Measurements from ENCODE around the gene CERS6. TPM values are rescaled to one million over a fixed set of nuclear protein-coding genes. Genes with fewer than 3 reads are reported as not detected.

Gene CERS6
- total and polyA plus RNA-seq, 4 donors: 4.2 to 20.4 (median 10.1) TPM

- Histone ChIP-seq H3K4me3 (ENCODE audit: low read depth in 1 of 3, low read length in 3 of 3) (no peak overlapping the region), H3K9me3 (ENCODE audit: control insufficient read depth in 4 of 4, low read length in 3 of 4) (no peaks in the 10 kb centered on the region), H3K4me1 (ENCODE audit: control insufficient read depth in 4 of 4, insufficient read depth in 4 of 4, low read length in 3 of 4) (no peaks in the 10 kb centered on the region), H3K27ac (ENCODE audit: low read depth in 1 of 2, low read length in 2 of 2) (no peak overlapping the region), H3K9ac (ENCODE audit: low read depth in 1 of 2, low read length in 2 of 2) (no peak overlapping the region), H3K27me3 (ENCODE audit: control insufficient read depth in 4 of 4, insufficient read depth in 4 of 4, low read length in 3 of 4) (no peaks in the 10 kb centered on the region), H3K36me3 (ENCODE audit: control insufficient read depth in 4 of 4, insufficient read depth in 3 of 4, low read depth in 1 of 4, low read length in 3 of 4) (no peaks in the 10 kb centered on the region)
- no peak for TF ChIP-seq JUND (IDR thresholded peaks at IDR 0.05)
- TF ChIP-seq YY1 (IDR thresholded peaks at IDR 0.05): no peak
- no peak for TF ChIP-seq SP1 (IDR thresholded peaks at IDR 0.05)
- TF ChIP-seq EGR1 (IDR thresholded peaks at IDR 0.05; ENCODE audit: low read depth in 2 of 2): no peak
- TF ChIP-seq HNF4G (IDR thresholded peaks at IDR 0.05): no peak
- no peak for TF ChIP-seq FOXA1 (IDR thresholded peaks at IDR 0.05)
- TF ChIP-seq ATF3 (IDR thresholded peaks at IDR 0.05): no peak
- TF ChIP-seq NR2F2 (IDR thresholded peaks at IDR 0.05): no peak
- no peak for TF ChIP-seq REST (IDR thresholded peaks at IDR 0.05)
- no peak for TF ChIP-seq ZBTB33 (IDR thresholded peaks at IDR 0.05)
- TF ChIP-seq HNF4A (conservative IDR thresholded peaks at IDR 0.05): no peak
- no peak for TF ChIP-seq GABPA (IDR thresholded peaks at IDR 0.05 in 1 of 2, conservative IDR thresholded peaks at IDR 0.05 in 1 of 2)
- TF ChIP-seq, protein P1, sequence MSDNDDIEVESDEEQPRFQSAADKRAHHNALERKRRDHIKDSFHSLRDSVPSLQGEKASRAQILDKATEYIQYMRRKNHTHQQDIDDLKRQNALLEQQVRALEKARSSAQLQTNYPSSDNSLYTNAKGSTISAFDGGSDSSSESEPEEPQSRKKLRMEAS (IDR thresholded peaks at IDR 0.05): no peak
- no peak for TF ChIP-seq FOXA2 (IDR thresholded peaks at IDR 0.05)
- TF ChIP-seq RXRA (IDR thresholded peaks at IDR 0.05): no peak
- TF ChIP-seq TAF1 (conservative IDR thresholded peaks at IDR 0.05): no peak
- TF ChIP-seq CTCF (IDR thresholded peaks at IDR 0.05; ENCODE audit: low read depth, low read length, missing input control): no peak
- WGBS: 49% methylated on average over 3 of the region's 3 CpGs
- no peak for DNase-seq (ENCODE audit: low spot score)
Observed at GRCh38 chr2:168427451-168427850, 28.6 kb upstream of the CERS6 start.

- DNase-seq (ENCODE audit: low spot score): no peak
- H3K27ac ChIP-seq (ENCODE audit: low read depth in 1 of 2, low read length in 2 of 2): no peak overlapping the region
- H3K36me3 ChIP-seq (ENCODE audit: control insufficient read depth in 4 of 4, insufficient read depth in 3 of 4, low read depth in 1 of 4, low read length in 3 of 4): no peaks in the 10 kb centered on the region
- H3K4me3 ChIP-seq (ENCODE audit: low read depth in 1 of 3, low read length in 3 of 3): no peak overlapping the region
- H3K9me3 ChIP-seq (ENCODE audit: control insufficient read depth in 4 of 4, low read length in 3 of 4): no peaks in the 10 kb centered on the region
- TF ChIP-seq, protein P1 (IDR thresholded peaks at IDR 0.05): no peak
- TF ChIP-seq ATF3 (IDR thresholded peaks at IDR 0.05): no peak
- no peak for TF ChIP-seq RXRA (IDR thresholded peaks at IDR 0.05)
- no peak for TF ChIP-seq TAF1 (conservative IDR thresholded peaks at IDR 0.05)
- no peak for TF ChIP-seq GABPA (IDR thresholded peaks at IDR 0.05 in 1 of 2, conservative IDR thresholded peaks at IDR 0.05 in 1 of 2)
- 95% methylated on average over 3 of the region's 3 CpGs for WGBS
- no peaks in the 10 kb centered on the region for H3K4me1 ChIP-seq (ENCODE audit: control insufficient read depth in 4 of 4, insufficient read depth in 4 of 4, low read length in 3 of 4)
- no peak overlapping the region for H3K9ac ChIP-seq (ENCODE audit: low read depth in 1 of 2, low read length in 2 of 2)
- no peaks in the 10 kb centered on the region for H3K27me3 ChIP-seq (ENCODE audit: control insufficient read depth in 4 of 4, insufficient read depth in 4 of 4, low read length in 3 of 4)
Observed at GRCh38 chr2:168428431-168428830, 27.6 kb upstream of the CERS6 start.

All from liver (tissue), 9 donors.